NCI-H128 (cell line): Measurements from ENCODE around the gene SLCO3A1.

ENCODE experiments used
- DNase-seq: peaks from one replicate; lab custom pipeline; 2025; ENCODE audit not compliant: unreplicated experiment; lab: John Stamatoyannopoulos, UW

Gene SLCO3A1

DNA sequence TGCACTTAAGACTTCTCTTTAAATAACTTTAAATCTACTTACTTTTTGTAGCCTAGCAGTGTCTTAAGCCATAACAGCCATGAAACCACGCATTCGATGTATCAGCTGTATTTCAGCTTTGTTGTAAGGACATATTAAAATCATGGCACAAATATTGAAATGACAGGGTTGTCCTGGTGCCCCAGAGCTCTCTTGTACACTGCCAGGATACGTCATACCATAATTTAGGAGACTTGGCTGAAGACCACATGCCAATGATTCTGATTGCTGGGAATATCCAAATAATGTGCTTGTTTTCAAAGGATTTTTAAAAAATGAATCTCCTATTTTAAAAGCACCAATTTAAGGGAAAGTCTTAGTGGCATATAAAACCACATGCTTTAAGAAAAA is 265.4 kb downstream of the SLCO3A1 start:
- no peak for DNase-seq

DNA sequence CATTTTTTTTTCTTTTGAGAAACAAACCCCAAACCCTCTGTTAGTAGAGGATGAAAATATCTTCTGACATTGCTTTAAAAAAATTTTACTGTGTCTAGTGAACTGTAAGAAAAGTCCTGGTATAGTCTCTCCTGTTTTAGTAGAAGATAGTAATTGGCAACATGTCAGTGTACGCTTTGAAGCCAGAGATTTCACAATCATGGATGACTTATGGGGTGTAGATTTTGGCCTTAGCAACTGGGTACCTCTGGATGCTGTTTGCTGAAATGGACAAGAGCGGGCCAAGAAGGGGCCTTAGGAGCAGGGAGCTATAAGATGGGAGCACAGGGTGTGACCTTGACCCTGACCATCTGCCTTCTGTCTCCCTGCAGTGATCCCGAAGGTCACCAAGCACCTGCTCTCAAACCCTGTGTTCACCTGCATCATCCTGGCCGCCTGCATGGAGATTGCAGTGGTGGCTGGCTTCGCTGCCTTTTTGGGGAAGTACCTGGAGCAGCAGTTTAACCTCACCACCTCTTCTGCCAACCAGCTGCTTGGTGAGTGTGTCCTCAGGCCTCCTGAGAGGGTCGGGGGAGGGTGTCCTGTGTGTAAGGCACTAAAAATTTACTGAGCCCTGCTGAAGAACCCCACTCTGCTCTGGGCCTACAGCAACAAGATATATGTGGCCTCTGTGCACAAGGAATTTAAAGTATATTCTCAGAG is 266.7 kb downstream of the SLCO3A1 start:
- DNase-seq = no peak

DNA sequence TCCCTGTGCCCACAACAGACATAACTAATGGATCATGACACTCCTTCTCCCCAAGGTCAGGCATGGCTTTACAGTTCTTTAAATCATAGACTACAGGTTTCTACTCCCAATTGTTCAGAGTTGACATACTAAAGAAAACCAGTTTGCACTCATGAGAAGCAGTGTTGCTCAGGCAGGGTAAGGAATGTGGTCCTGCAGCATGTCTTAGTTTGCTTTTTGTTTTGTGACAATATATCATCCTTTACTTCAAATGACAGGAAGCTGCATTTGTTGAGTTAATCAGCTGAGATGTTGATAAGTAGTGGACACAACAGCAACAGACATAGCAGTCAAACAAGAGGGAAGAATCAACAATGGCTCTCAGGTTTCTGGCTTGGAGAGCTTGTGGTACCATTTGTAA is 267.5 kb downstream of the SLCO3A1 start:
- no peak for DNase-seq

DNA sequence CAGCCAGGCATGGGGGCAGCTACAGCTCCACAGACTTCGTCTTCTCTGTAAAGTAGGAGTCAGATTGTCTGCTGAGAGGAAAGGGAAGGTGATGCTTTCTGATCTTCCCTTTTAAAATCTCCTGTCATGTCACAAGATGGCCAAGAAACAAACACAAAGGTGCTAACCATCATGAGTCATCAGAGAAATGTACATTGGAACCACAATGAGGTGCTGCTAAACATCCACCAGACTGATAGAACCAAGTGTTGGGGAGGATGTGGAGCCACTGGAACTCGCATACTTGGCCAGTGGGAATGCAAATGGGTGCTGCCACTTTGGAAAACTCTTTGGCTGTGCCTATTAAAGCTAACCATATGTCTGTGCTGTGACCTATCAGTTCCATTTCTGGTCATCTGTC is 268.8 kb downstream of the SLCO3A1 start:
- DNase-seq = no peak

DNA sequence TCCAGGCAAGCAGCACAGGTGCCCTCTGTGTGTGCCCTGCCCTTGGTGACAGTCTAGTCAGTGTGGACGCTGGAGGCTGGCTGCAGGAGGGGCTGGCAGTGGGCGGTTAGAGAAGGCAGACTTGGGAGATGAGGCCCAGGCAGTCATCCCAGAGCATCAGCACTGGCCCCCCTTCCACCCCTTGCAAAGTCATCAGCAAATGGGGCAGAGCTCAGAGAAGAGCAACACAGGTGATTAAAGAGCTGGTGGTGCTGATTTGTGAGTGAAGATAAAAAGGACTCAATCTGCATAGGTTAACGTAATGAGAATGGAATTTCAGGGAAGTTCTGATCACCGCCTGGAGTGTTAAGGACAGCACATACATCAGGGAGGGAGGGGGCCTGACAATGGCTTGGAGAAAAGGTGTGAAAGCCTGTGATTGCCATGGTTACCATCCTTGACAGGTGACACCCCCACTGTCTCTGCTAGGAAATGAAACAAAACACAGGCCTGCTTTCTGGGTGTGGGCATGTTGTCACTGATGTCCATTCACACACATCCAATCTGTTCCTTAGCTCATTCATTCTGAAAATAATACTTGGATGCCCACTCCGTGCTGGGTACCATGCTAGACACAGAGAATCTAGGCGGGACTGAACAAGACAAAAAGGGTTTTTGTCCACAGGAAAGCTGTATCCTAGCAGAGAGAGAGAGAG is 270.6 kb downstream of the SLCO3A1 start:
- no peak for DNase-seq

DNA sequence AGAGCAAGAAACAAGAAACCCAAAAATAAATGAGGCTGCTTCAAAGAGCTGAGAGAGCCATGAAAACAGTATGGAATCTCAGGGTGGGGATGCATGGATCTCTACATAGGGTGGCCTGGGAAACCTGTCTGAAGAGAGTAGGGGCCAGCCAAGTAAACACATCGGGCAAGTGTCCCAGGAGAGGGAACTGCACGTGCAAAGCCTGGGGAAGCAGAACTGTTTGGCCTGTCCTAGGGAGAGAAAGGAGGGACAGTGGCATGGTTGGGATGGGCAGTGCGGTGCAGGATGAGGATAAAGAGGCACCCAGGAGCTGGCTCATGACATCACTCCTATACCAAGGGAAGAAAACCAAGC is 271.1 kb downstream of the SLCO3A1 start:
- no peak for DNase-seq

DNA sequence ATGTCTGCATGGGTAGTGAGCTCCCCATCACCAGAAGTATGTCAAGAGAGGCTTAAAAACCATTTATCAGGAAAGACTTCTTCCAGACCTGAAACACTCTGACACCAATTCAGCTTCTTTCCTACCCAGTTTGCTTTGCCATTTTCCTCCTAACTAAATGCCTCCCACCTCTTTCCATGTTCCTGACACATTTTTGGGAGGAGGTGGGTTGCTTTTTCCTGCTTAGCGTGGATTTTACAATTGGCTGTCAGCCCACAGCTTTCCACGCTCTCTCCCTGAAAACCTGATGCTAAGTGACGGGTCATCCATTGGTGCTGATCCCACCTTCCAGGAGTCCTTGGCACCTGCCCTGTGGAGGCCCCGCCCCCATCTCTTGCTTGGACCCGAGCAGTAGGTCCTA is 275.3 kb downstream of the SLCO3A1 start:
- no peak for DNase-seq

DNA sequence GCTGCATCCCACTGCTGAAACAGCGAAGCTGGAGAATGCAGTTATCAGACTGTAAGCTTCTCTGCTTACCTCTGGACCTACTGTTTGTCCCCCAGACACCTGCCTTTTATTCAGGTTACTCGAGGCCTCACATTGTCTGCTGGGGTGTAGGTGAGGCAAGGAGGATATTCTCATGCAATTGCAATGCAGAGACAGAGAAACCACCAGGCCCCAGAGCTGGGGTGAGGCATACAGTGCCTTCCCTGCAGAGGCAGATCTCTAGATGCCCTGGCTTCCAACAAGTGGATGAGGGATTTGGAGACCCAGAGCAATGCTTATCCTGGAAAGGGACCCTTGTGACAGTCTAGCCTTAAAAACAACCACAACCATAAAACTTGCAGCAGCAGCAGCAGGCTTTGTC is 276.7 kb downstream of the SLCO3A1 start:
- DNase-seq = no peak

DNA sequence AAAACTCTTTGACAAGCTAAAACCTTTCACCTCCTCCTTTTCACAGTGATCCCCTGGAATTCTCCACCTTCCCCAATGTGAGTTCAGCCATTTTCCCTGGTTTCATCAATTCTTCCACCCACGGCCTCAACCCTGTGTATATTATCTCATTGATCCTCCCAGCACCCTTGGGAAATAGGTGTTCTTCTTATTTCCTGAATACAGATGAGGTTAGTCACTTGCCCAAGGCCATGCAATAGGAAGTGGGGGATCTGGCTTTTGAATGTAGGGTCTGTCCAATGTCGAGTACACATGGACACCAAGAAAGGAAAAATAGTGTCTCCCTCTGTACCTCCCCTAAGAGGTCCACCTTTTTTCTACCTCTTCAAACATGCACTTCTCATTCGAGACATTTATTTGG is 277.4 kb downstream of the SLCO3A1 start:
- no peak for DNase-seq

DNA sequence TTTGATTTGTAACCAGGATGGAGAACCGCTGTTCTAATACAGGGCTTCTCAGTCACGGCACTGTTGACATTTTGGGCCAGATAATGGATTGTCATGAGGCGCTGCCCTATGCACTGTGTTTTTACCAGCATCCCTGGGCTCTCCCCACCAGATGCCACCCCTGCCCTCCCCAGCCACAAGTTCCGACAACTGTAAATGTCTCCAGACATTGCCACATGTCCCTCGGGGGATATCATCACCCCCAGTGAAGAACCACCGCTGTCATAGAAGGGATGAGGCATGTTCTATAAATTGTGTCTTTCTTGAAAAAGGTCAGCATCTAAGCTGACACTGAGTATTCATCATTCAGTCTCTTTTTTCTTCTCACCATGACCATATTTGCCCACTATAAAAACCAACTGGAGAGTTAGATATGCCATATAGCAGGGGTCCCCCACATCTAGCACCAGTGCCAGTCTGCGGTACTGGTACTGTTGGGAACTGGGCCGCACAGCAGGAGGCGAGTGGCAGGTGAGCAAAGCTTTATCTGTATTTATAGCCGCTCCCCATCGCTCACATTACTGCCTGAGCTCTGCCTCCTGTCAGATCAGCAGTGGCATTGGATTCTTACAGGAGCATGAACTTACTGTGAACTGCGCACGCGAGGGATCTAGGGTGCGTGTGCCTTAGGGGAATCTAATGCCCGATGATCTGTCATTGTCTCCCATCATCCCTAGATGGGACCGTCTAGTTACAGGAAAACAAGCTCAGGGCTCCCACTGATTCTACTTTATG is 279.7 kb downstream of the SLCO3A1 start:
- DNase-seq = no peak

DNA sequence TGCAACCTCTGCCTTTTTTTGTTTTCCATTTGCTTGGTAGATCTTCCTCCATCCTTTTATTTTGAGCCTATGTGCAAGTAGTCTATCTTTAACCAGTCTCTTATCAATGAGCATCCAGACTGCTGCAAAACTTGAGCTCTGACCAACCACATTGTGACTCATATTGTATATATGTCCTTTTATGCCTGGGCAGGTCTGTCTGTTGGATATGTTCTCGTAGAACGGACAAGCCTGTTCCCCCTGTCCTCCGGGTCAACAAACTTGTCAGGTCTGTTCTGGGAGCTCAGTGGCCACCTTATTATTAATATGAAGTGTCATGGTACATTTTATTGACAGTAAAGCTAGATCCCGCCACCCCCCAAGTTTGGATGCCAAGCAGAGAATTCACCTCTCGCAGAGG is 287.3 kb downstream of the SLCO3A1 start:
- DNase-seq = no peak

DNA sequence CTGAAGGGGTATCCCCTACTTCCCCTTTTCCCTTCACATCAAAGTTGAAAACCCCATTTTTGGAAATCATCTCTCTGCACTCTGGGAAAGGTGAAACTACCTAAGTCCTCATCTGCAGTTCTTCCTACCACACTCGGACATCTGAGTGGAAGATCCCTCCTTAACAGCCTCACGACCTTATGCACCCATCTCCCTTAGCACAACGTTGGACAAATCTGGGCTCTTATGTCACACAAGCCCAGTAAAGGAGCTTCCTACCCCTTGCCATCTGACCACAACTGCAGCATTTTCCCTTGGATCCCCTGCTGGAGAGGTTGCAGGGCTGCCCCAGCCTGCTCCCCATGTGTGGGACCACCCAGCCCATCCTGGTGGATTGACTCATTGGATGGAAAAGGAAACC is 288.1 kb downstream of the SLCO3A1 start:
- DNase-seq = no peak

DNA sequence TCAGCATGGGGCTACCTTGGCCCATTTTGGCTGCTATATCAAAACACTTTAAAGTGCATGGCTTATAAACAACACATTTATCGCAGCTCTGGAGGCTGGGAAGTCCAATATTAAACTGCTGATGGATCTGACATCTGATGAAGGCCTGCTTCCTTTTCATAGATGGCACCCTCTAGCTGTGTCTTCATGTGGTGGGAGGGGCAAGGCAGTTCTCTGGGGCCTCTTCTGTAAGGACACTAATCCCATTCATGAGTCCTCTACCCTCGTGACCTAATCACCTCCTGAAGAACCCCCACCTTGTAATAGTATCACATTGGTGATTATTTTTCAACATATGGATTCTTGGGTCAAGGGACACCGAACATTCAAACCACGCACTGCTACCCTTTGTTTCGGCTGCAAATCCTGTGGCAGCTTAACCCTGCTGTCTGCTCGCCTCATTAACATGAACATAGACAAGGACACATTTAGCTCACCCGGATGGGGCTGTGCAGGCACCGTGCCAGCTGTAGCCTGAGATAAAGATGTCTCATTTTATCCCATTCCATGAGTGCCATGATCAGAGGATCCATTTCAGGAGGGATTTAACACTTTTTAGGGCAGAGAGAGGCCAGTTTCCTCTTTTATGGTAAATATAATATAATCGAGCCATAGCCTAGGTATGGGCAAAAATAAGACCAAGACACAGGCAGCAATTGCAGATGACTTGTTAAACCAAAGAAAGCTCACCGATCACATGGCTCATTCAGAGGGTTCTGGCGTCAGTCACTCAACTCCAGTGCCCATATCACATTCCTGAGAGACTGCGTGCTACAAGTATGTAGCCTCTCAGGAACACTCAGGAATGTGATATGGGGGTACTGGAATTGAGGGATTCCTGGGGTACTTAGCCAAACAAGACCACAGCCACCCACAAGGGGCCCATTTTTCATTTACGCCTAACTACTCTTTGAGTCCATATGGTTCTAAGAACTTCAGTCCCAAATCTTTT is 289.0 kb downstream of the SLCO3A1 start:
- DNase-seq = no peak

DNA sequence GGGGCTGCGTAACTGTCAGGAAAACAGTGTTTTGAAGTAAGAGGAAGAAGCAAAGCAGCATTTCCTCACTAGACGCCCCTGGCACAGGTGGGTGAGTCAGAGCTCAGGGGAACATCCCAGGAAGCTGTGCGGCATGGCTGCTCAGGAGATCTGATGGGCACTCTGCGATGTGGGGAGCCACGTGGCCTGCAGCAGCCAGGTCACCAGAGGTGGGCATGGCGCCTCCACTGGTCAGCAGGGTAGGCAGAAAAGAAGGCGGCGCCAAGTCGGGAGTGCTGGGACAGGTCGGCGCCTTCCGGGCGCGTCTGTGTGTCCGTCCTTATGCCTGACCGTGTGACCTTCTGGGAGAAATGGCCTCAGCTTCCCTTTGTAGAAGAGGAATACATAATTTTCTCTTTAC is 290.3 kb downstream of the SLCO3A1 start:
- no peak for DNase-seq

DNA sequence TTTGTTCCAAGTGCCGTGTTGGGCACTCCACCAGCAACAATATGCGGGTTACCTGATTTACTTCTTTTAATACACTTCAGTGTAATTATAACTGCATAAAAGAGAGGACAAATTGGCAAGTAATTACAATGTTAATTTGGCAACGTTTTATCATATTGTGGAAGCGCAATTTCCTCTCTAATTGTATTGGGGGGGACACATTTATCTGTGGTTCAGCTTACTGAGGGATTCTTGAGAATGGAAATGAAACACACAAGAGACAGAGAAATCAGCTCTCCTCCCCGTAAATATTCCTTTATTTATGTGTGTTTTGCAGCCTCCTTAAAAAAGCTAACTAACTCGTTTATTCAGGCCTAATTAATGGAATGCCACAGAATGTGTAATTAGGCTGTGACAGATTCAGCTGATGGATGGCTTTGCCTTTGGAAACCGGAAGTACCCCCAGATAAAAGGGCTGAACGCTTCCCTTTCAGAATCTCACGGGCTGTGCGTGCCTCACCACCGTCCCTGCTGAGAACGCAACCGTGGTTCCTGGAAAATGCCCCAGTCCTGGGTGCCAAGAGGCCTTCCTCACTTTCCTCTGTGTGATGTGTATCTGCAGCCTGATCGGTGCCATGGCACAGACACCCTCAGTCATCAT is 293.1 kb downstream of the SLCO3A1 start:
- no peak for DNase-seq

DNA sequence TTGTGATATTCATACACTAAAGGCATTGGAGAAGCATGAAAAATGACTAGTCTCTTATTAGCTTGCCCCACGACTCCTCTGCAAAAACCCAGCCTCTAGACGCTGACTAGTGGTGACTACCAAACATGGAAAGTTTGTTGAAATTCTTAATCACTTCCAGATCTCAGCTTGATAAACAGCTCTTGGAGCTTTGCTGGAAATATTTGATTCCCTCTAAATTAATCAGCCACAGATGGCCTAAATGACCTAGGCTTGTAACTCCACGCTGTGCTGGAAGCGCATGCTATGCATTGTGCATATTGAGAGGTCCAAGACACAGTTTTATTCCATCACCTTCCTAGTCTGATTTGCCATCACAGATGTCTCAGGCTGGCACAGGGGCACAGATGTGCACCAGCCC is 295.5 kb downstream of the SLCO3A1 start:
- DNase-seq = no peak

DNA sequence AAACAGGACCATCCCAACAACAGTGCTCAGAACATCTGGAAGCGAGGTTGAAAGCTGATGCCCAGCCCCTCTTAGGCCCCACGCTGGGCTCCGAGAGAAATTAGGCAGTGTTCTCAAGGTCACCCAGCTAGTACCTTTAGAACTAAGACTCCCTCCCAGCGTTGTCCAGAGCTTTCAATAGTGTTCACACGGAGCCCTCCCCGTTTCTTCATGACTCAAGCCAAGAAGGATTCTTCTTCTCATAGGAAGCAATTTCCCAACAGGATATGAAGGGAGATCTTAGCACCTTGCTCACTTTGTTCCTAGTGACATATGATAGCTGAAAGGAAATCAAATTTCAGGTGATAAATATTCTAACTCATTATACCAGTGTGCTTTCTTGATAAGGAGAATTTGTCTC is 296.0 kb downstream of the SLCO3A1 start:
- no peak for DNase-seq

DNA sequence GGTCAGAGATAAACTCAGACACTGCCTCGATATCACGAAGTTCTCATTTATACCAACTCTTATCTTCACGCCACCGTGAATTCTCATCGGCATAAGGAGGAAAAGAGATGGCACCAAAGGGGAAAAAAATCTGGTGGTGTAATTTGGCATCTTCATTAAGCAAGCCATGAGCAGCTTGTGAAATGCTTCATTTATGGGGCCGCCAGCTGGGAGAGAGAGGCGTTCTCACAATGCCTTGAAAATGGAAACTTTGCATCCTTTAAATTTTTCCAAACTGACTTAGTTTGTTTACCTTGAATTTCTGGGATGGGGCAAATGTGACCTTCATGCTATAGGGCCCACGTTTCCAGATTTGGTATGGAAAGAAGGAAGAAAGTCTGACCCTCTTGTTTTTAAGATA is 297.7 kb downstream of the SLCO3A1 start:
- DNase-seq = no peak

DNA sequence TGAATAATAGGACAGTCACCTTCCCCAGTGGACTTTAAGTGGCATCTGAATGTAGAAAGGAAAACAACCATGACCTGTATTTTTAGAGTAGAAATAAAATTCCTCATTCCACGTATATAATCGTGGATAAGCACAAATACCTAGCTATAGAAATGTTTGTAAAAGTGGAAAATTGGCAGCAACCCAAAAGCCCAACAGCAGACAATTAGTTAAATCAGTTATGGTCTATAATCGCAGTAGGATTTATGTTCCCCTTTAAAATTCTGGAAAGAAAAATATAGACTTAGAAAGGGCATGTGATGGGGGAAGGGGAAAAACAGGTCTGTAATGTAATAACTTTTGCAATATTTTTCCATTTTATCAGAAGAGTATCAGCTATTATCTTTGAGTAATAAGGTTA is 298.2 kb downstream of the SLCO3A1 start:
- DNase-seq = no peak

DNA sequence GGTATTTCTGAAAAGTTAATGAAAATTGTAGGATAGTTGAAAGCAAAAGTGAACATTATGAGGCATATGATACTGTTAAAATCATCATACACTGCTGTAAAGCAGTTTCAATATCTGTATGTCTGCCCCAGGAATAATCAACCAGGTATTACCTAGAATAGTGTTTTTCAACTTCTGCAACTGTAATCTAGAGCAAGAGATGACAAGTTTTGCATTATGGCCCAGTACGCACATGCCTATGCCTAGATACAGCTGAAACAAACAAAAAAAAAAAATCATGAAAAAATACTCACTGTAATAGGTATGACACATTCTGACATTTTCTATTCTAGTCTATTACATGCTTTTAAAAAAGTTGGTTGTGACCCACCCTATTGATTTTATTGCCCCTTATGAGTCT is 299.5 kb downstream of the SLCO3A1 start:
- no peak for DNase-seq

DNA sequence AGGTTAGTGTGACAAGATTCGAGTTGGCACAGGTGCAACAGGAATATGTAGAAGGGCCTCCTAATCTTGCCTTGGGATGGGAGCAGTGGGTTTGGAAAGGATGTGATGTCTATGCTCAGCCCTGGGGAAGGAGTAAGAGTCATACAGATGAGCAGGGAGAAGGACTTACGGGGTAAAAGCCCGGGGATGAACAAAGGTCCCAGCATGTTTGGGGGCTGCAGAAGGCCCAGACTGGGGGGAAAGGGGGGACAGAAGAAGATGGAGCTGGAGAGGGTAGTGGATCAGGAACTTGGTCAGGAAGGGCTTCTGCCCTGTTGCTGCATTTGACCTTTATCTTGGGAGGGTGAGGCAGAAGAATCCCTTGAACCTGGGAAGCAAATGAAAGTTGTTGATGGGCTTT is 300.1 kb downstream of the SLCO3A1 start:
- DNase-seq = no peak
